ENCODE measurements around the gene SPATA1. TPM values are rescaled to one million over a fixed set of nuclear protein-coding genes. Genes with fewer than 3 reads are reported as not detected.

The SPATA1 gene
- total and polyA plus RNA-seq, 9 of the 15 experiments (the other 6 are each of a cell fraction or from before 2014, with no cell fraction given): 0.79 to 2.9 (median 1.5) TPM

- WGBS (ENCODE audit: insufficient coverage, low coverage, missing lambda C conversion rate): 27% methylated on average over 4 of the region's 4 CpGs
These were observed 25.5 kb upstream of the SPATA1 start for GRCh38 chr1:84480650-84481049.

More at GRCh38 chr1:84480650-84481049, 25.5 kb upstream of the SPATA1 start:
- H3K4me2 ChIP-seq (ENCODE audit: insufficient read depth, low read length): peak overlapping the region; percentile 95; the same call in 1 of the 2 replicates
- H3K27ac ChIP-seq (ENCODE audit: extremely low read depth, low read depth, low read length): no peak overlapping the region; the same call in 2 of the 3 replicates
- peaks cover 0 to 5% of the 10 kb centered on the region in 2 experiments; a peak in 2 of 5 replicates for H3K4me1 ChIP-seq (replicated peaks in 1 of 2; ENCODE audit: control insufficient read depth in 2 of 2, insufficient read depth in 2 of 2, low read length in 2 of 2)
- no peaks in the 10 kb centered on the region for H3K9me1 ChIP-seq (ENCODE audit: control insufficient read depth, insufficient read depth, low read length)
- no TSS peak for BruUV-seq (replicated peaks)
- ATAC-seq (no peak), FAIRE-seq (no peak), DNase-seq (ENCODE audit: extremely low read depth in 1 of 4, low spot score in 3 of 4) (no peak)
- H3K9me3 ChIP-seq (replicated peaks; ENCODE audit: control insufficient read depth, insufficient read depth, low read depth, low read length): peaks cover 9% of the 10 kb centered on the region
- H3K79me2 ChIP-seq (ENCODE audit: control insufficient read depth, insufficient read depth, low read length): peaks cover 58% of the 10 kb centered on the region
- no peak for TF ChIP-seq ZKSCAN8 (CRISPR knock-in tag; IDR thresholded peaks at IDR 0.05)
- no peak for TF ChIP-seq ZBTB12 (CRISPR knock-in tag; IDR thresholded peaks at IDR 0.05)
- no peak for TF ChIP-seq KLF6 (CRISPR knock-in tag; IDR thresholded peaks at IDR 0.05; ENCODE audit: borderline replicate concordance)
- no peak for TF ChIP-seq ZNF324 (CRISPR knock-in tag; IDR thresholded peaks at IDR 0.05)
- TF ChIP-seq SFPQ (IDR thresholded peaks at IDR 0.05; ENCODE audit: low read depth, low read length): no peak
- no peak for TF ChIP-seq IRF2 (CRISPR knock-in tag; IDR thresholded peaks at IDR 0.05)
- TF ChIP-seq ZNF140 (CRISPR knock-in tag; IDR thresholded peaks at IDR 0.05): no peak
- TF ChIP-seq NFIX (CRISPR knock-in tag; IDR thresholded peaks at IDR 0.05; ENCODE audit: low read depth): no peak
- no peak for TF ChIP-seq SMAD4 (CRISPR knock-in tag; conservative IDR thresholded peaks at IDR 0.05)
- TF ChIP-seq BRF2 (IDR thresholded peaks at IDR 0.05; ENCODE audit: borderline replicate concordance, insufficient read depth, insufficient read length): no peak
- TF ChIP-seq ETV1 (tag; conservative IDR thresholded peaks at IDR 0.05; ENCODE audit: low read depth): no peak
- no peak for TF ChIP-seq ZNF165 (CRISPR knock-in tag; IDR thresholded peaks at IDR 0.05; ENCODE audit: borderline replicate concordance)
- TF ChIP-seq MCM3 (IDR thresholded peaks at IDR 0.05): no peak
- H3K4me3 ChIP-seq: peak overlapping the region; percentile 89
- peak overlapping the region in 1 of 2 experiments; percentile 92; a peak in 2 of 4 replicates for H3K9ac ChIP-seq (ENCODE audit: insufficient read depth in 1 of 2, low read depth in 2 of 2, low read length in 2 of 2)
- in situ Hi-C loops (cut with MboI): no loop called here
- H3K27me3 ChIP-seq (ENCODE audit: control insufficient read depth in 2 of 2, insufficient read depth in 2 of 2, low read length in 2 of 2): no peaks in the 10 kb centered on the region; a peak in 1 of 5 replicates
- H2AFZ ChIP-seq (ENCODE audit: low read depth, low read length): no peak overlapping the region
- ChIA-PET CTCF (ENCODE audit: low intra/inter-chr PET ratio) (no interaction called here), POLR2A (interaction anchor here (0.6 to 2.9 kb wide), 6 partner anchors 10 to 46 kb away, joined by 3 to 34 read pairs (median 8); partner anchors contain the start of genes GNG5 and SPATA1)
- H3K36me3 ChIP-seq (ENCODE audit: control insufficient read depth, insufficient read depth, low read length): peaks cover 39% of the 10 kb centered on the region
- intact Hi-C loops (cut with micrococcal nuclease): no loop called here
- H4K20me1 ChIP-seq (replicated peaks; ENCODE audit: control insufficient read depth, insufficient read depth, low read length): peaks cover 9% of the 10 kb centered on the region; the same call in 1 of the 2 replicates
